GM18951 (cell line): ENCODE measurements around the gene POLQ.
A peak's percentile ranks its signal among the peaks of the same experiment; 100 is the strongest.
"Not testable (repeated sequence)": the region's sequence is repeated elsewhere in the genome, so short reads cannot be mapped to it uniquely, and the experiment has no call there.

Experiments used
- POLR2A ChIP-seq: IDR thresholded peaks from 4 replicates; pipeline ENCODE4 v1.6.1; 2011; ENCODE audit warnings: mild to moderate bottlenecking; ENCODE audit not compliant: insufficient read length, insufficient read depth; ENCODE audit errors: extremely low read depth
- in situ Hi-C: fragments of 300-500 bp; cut with MboI; formaldehyde crosslinking; loops from one replicate; pipeline ENCODE4 v1.12.0; 2022; ENCODE audit warnings: low sequenced_read_pairs, mixed read lengths, inconsistent platforms; ENCODE audit not compliant: unreplicated experiment

The POLQ gene

DNA sequence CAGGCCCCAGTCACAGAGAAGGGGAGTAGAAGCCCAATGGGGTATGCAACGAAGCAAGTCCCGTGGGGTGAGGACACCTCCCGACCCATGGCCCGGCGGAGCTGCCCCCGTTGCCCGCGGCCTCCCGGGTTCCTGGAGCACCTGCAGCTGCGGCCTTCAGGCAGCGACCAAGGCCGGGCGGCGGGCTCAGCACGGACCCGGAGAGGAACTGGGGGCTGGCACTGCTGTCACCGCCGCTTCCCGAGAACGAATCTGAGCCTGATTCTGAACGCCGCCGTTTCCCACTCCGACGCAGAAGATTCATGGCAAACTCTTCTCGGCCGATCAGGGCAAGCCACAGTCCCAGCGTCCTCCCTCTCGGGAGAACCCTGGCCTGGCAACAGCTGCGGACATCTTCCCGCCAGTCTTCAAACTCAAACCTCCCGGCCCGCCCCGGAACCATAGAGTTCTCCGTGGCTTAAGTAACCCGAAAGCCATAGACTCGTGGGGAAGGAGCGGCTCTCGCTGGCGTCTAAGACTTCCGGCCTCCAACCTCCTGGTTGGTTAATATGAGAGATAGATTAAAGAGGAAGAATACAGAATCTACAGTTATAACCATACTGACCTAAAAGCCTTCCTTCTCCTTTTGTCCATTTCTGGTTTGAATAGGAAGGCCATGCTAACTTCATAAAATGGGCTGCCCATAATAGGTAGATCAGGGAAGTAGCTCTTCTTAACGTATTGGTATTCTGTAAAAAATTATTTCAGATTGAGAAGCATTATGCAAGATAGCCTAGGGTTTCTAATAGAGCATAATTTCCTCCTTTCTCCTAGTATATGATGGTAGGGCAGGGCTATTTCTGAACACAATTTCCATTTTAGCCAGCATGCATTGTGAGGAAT lies at the start of gene POLQ:
Gene POLQ, minus strand, starts transcription at position 415 of the 882 bp plus-strand sequence. Its CDS starts 111 bp downstream, at position 304.
- peak; percentile 77 for TF ChIP-seq POLR2A
- in situ Hi-C loops, result loop anchor here (25.0 kb wide), 1 partner anchor 541 kb away; no protein-coding TSS in a partner anchor

GRCh38 chr3:121594850-121595249 lies 49.1 kb upstream of the POLQ start:
- in situ Hi-C loops, result no loop called here
- no peak for TF ChIP-seq POLR2A

DNA sequence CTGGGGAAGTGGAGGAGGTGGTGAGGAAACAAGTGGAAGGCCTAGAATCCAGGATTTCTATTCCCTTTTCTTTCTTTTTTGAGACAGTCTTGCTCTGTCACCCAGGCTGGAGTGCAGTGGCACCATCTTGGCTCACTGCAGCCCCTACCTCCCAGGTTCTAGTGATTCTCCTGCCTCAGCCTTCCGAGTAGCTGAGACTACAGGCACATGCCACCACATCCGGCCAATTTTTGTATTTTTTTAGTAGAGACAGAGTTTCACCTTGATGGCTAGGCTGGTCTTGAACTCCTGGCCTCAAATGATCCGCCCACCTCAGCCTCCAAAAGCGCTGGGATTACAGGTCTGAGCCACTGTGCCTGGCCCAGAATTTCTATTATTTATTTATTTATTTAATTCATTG lies 48.0 kb upstream of the POLQ start:
- in situ Hi-C loops, result not testable (repeated sequence)

DNA sequence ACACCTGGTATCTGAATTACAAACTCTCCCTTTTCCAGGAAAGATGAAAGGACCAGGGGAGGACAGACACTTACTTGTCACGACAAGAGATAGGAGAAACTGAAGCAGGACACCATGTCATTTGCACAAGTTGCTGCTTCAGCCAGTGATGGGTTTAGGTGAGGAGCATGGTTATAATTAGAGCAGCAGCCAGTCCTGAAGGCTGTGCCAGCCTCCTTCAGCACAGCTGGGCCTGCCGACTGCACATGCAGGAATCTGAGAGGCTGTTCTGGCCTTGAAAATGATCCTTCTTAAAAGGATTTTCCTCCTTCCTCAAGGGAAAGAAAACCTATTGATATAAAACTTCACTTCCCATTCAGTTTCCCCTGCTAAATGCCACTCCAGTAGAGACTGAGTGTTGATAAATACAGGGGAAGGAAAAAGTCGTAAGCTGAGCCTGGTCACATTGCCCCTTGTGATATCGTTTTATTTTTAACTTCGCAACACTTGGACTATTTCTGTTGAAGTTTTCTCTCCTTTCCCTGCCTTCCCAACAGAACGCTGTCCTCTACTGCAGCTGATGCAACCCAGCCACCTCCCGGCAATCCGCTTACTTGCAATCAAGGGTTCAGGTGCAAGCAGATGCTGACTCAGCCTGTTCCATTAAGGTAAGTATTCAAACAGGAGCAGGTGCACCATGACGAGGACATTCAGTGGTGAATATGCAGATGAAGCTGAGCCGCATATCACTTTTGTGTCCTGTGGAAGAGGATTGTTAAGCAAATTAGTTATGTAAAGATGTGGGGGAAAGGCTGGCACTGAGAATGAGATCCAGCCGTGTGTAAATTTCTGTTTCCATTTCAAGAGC lies 47.3 kb upstream of the POLQ start, which contains the start of gene FBXO40:
Gene FBXO40, plus strand, starts transcription at position 524 of the 847 bp plus-strand sequence. CDS start 27,197 bp downstream, outside the sequence.
- no peak for TF ChIP-seq POLR2A
- in situ Hi-C loops, result no loop called here

GRCh38 chr3:121584418-121584817 lies 38.6 kb upstream of the POLQ start:
- no peak for TF ChIP-seq POLR2A
- in situ Hi-C loops, result no loop called here

GRCh38 chr3:121581691-121582090 lies 35.9 kb upstream of the POLQ start:
- no peak for TF ChIP-seq POLR2A
- in situ Hi-C loops, result no loop called here

DNA sequence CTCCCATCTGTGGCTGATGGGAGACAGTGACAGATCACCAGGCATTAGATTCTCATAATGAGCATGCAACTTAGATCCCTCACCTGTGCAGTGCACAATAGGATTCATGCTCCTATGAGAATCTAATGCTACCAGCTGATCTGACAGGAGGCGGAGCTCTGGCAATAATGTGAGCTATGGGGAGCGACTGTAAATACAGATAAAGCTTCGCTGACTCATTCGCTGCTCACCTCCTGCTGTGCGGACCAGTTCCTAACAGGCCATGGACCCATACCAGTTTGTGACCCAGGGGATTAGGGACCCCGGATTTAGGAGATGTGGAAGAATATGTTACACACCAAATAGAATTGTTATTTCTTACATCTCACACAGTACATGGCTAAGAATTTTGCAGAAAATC lies 28.7 kb upstream of the POLQ start:
- in situ Hi-C loops, result no loop called here
- no peak for TF ChIP-seq POLR2A

DNA sequence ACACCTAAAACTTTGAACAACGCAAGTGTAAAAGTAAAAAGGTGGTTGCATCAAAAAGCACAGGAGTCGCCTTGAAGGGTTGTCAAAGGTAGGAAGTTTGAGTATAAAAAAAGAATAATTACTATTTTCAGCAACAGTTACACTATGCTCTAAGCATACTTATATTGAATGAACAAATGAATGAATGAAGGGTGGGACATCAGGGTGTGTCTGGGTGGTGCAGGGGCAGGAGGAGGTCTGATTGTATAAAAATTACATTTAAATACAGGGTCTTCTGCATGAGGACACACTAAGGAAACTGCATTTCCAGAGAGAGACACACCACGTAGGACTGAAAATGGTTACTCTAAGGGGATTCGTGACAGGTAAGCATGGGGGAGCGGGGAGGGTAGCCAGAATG lies 21.9 kb upstream of the POLQ start, which contains the start of gene ARGFX:
Gene ARGFX, plus strand, starts transcription at position 301 of the 400 bp plus-strand sequence. CDS start 2,765 bp downstream, outside the sequence.
- no peak for TF ChIP-seq POLR2A
- in situ Hi-C loops, result no loop called here

DNA sequence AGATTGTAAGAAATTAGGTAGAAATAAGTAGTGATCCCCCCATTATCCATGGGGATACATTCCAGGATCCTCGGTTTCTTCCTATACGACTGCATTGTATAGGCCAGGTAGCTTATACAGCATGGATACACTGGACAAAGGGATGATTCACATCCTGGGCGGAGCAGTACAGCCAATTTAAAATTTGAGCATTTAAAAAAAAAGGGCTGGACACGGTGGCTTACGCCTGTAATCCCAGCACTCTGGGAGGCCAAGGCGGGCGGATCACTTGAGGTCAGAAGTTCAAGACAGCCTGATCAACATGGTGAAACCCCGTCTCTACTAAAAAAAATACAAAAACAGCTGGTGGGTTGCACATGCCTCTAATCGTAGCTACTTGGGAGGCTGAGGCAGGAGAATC lies 21.0 kb upstream of the POLQ start:
- in situ Hi-C loops, result no loop called here
- TF ChIP-seq POLR2A, result no peak

DNA sequence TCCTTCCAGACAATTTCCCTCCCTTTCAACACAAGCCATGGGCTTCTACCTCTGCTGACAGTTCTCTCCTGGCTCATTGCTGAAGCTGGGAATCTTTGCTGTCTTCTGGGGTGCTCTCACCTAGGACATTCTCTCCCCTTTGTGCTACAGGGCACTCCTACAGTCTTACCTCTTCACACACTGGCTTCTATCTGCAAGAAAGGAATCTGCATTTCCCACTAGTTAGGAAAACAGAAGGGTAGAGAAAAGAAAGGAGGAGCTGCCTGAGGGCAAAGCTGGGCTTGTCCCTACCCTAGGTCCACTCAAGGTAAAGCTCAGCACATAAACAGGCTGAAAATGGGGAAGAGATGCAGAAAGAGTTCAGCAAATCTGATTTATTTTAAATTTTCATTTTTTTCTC lies 16.4 kb upstream of the POLQ start:
- no peak for TF ChIP-seq POLR2A
- in situ Hi-C loops, result no loop called here

GRCh38 chr3:121557426-121557934 lies 11.7 kb upstream of the POLQ start:
- TF ChIP-seq POLR2A, result no peak
- in situ Hi-C loops, result no loop called here

DNA sequence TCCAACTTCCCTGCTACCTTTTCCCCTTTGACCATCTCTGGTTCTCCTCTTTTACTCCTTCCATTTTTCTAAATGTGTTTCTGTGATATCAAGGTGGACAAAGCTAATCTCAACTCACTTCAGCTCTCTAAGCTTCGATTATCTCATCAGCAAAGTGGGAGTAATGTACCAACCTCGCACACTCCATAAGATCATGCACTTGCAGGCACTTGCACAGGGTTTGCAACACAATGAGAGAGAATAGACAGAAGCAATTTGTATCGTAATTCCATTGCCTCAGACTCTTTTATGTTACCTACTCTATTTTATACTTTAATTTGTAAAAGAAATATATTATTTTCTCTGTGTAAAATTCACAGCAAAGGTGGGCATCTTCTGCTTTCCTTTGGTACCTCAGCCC lies 7.0 kb upstream of the POLQ start:
- no peak for TF ChIP-seq POLR2A
- in situ Hi-C loops, result no loop called here

GRCh38 chr3:121552379-121552778 lies 6.6 kb upstream of the POLQ start:
- TF ChIP-seq POLR2A, result no peak
- in situ Hi-C loops, result no loop called here

- in situ Hi-C loops, result loop anchor here (25.0 kb wide), 1 partner anchor 542 kb away; no protein-coding TSS in a partner anchor
- TF ChIP-seq POLR2A, result no peak
Observed at GRCh38 chr3:121545049-121545573, 677 bp downstream of the POLQ start.
